IMR-90 (cell line): ENCODE measurements around the gene HJURP. TPM values are rescaled to one million over a fixed set of nuclear protein-coding genes. Genes with fewer than 3 reads are reported as not detected.

ENCODE experiments used
- ATAC-seq: fragments of 200-7000 bp; cut with Tn5 transposase; 2 replicates; pipeline ENCODE4 v1.9.1; 2020; ENCODE audit warnings: low read depth, mild to moderate bottlenecking, moderate library complexity
- BruUV-seq: library from RNA; stranded (reverse); fragments of 400-500 nt; replicated peaks from 2 replicates; lab custom pipeline; 2021; lab: Mats Ljungman, UMichigan
- CTCF ChIA-PET: fragments of 300-600 bp; formaldehyde crosslinking; extraction: SDS; loops from one replicate; lab custom pipeline; 2021; ENCODE audit warnings: antibody characterized with exemption; lab: Yijun Ruan, JAX
- POLR2A ChIA-PET: fragments of 300-600 bp; sonication (Branson Sonifier 250); formaldehyde crosslinking; loops from one replicate; lab custom pipeline; 2022; ENCODE audit warnings: antibody characterized with exemption; ENCODE audit not compliant: unreplicated experiment; lab: Charles Lee
- DNase-seq: peaks from one replicate; pipeline ENCODE4 v3.0.0; 2013
- H2AFZ ChIP-seq: replicated peaks from 2 replicates; pipeline ENCODE3; 2013; ENCODE audit warnings: low read length, mild to moderate bottlenecking; ENCODE audit not compliant: poor library complexity
- H2AK5ac ChIP-seq: 2 replicates; pipeline ENCODE4 v1.6.1; 2013; ENCODE audit warnings: low read depth, low read length, inconsistent platforms
- H2AK9ac ChIP-seq: replicated peaks from 2 replicates; pipeline ENCODE3; 2013; ENCODE audit warnings: mild to moderate bottlenecking, low read depth, low read length, moderate library complexity; ENCODE audit not compliant: poor library complexity
- H2BK120ac ChIP-seq: 2 replicates; pipeline ENCODE4 v1.6.1; 2013; ENCODE audit warnings: low read depth, low read length, inconsistent platforms
- H2BK15ac ChIP-seq: 3 replicates; pipeline ENCODE4 v1.6.1; 2013; ENCODE audit warnings: low read depth, low read length, inconsistent platforms
- H2BK20ac ChIP-seq: 2 replicates; pipeline ENCODE4 v1.6.1; 2013; ENCODE audit warnings: low read depth, mild to moderate bottlenecking, inconsistent platforms, low read length, moderate library complexity
- H2BK5ac ChIP-seq: 2 replicates; pipeline ENCODE4 v1.6.1; 2013; ENCODE audit warnings: mild to moderate bottlenecking, low read depth, low read length, inconsistent platforms; ENCODE audit not compliant: poor library complexity, severe bottlenecking
- H3K14ac ChIP-seq: replicated peaks from 2 replicates; pipeline ENCODE4 v1.6.1; 2013; ENCODE audit warnings: low read depth, low read length, inconsistent platforms
- H3K18ac ChIP-seq: 2 replicates; pipeline ENCODE4 v1.6.1; 2013; ENCODE audit warnings: low read depth, low read length, control low read depth
- H3K23ac ChIP-seq: 2 replicates; pipeline ENCODE4 v1.6.1; 2013; ENCODE audit warnings: low read depth, low read length, inconsistent platforms
- H3K27ac ChIP-seq: 2 replicates; pipeline ENCODE4 v1.5.1; 2013; ENCODE audit warnings: mild to moderate bottlenecking, control low read depth, low read length; ENCODE audit not compliant: insufficient read depth
- H3K27me3 ChIP-seq: 2 replicates; pipeline ENCODE4 v1.6.1; 2013; ENCODE audit warnings: low read length; ENCODE audit not compliant: control insufficient read depth, insufficient read depth
- H3K36me3 ChIP-seq: 2 replicates; pipeline ENCODE4 v1.6.1; 2013; ENCODE audit warnings: low read length, mixed read lengths; ENCODE audit not compliant: control insufficient read depth, insufficient read depth
- H3K4ac ChIP-seq: 2 replicates; pipeline ENCODE4 v1.6.1; 2013; ENCODE audit warnings: low read depth, low read length, inconsistent platforms
- H3K4me1 ChIP-seq: 2 replicates; pipeline ENCODE4 v1.6.1; 2013; ENCODE audit warnings: low read length, mixed read lengths; ENCODE audit not compliant: control insufficient read depth, insufficient read depth
- H3K4me2 ChIP-seq: 2 replicates; pipeline ENCODE4 v1.6.1; 2013; ENCODE audit warnings: low read depth, mild to moderate bottlenecking, control low read depth, low read length, moderate library complexity
- H3K4me3 ChIP-seq: 2 replicates; pipeline ENCODE4 v1.5.1; 2013; ENCODE audit warnings: low read depth, mild to moderate bottlenecking, control low read depth, low read length, moderate library complexity; ENCODE audit not compliant: insufficient read depth
- H3K56ac ChIP-seq: 2 replicates; pipeline ENCODE4 v1.6.1; 2013; ENCODE audit warnings: low read length, inconsistent platforms; ENCODE audit not compliant: insufficient read depth; ENCODE audit errors: extremely low read depth
- H3K79me1 ChIP-seq, 2 experiments: 2 replicates each; pipeline ENCODE4 v1.6.1; 2013; ENCODE audit warnings: low read length in 2 of 2, inconsistent platforms in 1 of 2, low read depth in 1 of 2
- H3K9ac ChIP-seq: 2 replicates; pipeline ENCODE4 v1.6.1; 2013; ENCODE audit warnings: low read depth, low read length, control low read depth
- H3K9me1 ChIP-seq: 2 replicates; pipeline ENCODE4 v1.6.1; 2013; ENCODE audit warnings: low read length, inconsistent platforms; ENCODE audit not compliant: insufficient read depth
- H3K9me3 ChIP-seq: 2 replicates; pipeline ENCODE4 v1.6.1; 2013; ENCODE audit warnings: low read length; ENCODE audit not compliant: control insufficient read depth, insufficient read depth
- H4K20me1 ChIP-seq: 2 replicates; pipeline ENCODE4 v1.6.1; 2013; ENCODE audit warnings: low read length, inconsistent platforms; ENCODE audit not compliant: insufficient read depth
- H4K5ac ChIP-seq: 2 replicates; pipeline ENCODE4 v1.6.1; 2013; ENCODE audit warnings: mild to moderate bottlenecking, low read depth, low read length, control low read depth
- H4K8ac ChIP-seq, 2 experiments: 2 replicates each; pipeline ENCODE4 v1.6.1; 2013; ENCODE audit warnings: low read depth in 2 of 2, low read length in 2 of 2, control low read depth in 1 of 2, inconsistent platforms in 1 of 2
- H4K91ac ChIP-seq: 2 replicates; pipeline ENCODE4 v1.6.1; 2013; ENCODE audit warnings: low read depth, low read length, inconsistent platforms; ENCODE audit not compliant: insufficient read depth
- CEBPB ChIP-seq: IDR thresholded peaks from 2 replicates; pipeline ENCODE4 v1.6.1; 2012; ENCODE audit warnings: low read depth, low read length, improper control_type of control experiment
- MAZ ChIP-seq: IDR thresholded peaks from 2 replicates; pipeline ENCODE4 v1.6.1; 2012; ENCODE audit warnings: low read depth, mild to moderate bottlenecking, low read length, improper control_type of control experiment, moderate library complexity, borderline replicate concordance
- POLR2A ChIP-seq: IDR thresholded peaks from 2 replicates; pipeline ENCODE4 v1.6.1; 2012; ENCODE audit warnings: mild to moderate bottlenecking, low read depth, low read length
- RFX5 ChIP-seq: IDR thresholded peaks from 2 replicates; pipeline ENCODE4 v1.8.0; 2012; ENCODE audit warnings: low read depth, mild to moderate bottlenecking, low read length, moderate library complexity
- WGBS, 2 experiments: methylation state at CpG; one replicate each; pipeline versions ENCODE4 v1.1.5 to v1.1.7; 2013; ENCODE audit warnings: missing lambda C conversion rate in 2 of 2; ENCODE audit not compliant: insufficient read length in 1 of 2; ENCODE audit errors: extremely low coverage in 2 of 2; 5-methylcytosine and 5-hydroxymethylcytosine counted together
- dilution Hi-C: fragments of 300-500 bp; cut with HindIII; formaldehyde crosslinking; loops from one replicate; pipeline ENCODE4 v1.14.3; 2018; ENCODE audit warnings: low sequenced_read_pairs; ENCODE audit not compliant: unreplicated experiment
- in situ Hi-C: fragments of 300-500 bp; cut with MboI; formaldehyde crosslinking; loops from 3 replicates; pipeline ENCODE4 v1.14.3; 2019; ENCODE audit warnings: low sequenced_read_pairs, inconsistent platforms, mixed read lengths
- intact Hi-C: fragments of 100-400 bp; cut with micrococcal nuclease; formaldehyde crosslinking; loops from 2 replicates; pipeline ENCODE4 v1.10.0; 2022
- polyA plus RNA-seq, 3 experiments: library from polyadenylated mRNA; depleted of rRNA; stranded (reverse); fragments of >200 nt; gene quantifications; 2 replicates each; pipeline ENCODE4 v1.2.3, GENCODE V29; 2012; ENCODE audit warnings: low replicate concordance in 1 of 3
- total RNA-seq: library from RNA; depleted of rRNA; stranded (reverse); fragments of >200 nt; gene quantifications from 2 replicates; pipeline ENCODE4 v1.2.3, GENCODE V29; 2012

HJURP gene
- total and polyA plus RNA-seq, 2 of the 4 experiments (the other 2 are of a cell fraction), result 22.6 to 26.5 TPM

- H4K5ac ChIP-seq, result peak overlapping the region; percentile 7
- peaks cover 2% of the 10 kb centered on the region; the same call in 1 of the 2 replicates for H3K36me3 ChIP-seq
- H3K4me2 ChIP-seq, result peak overlapping the region; percentile 90; the same call in 1 of the 2 replicates
- no peak for TF ChIP-seq POLR2A
- no peak for TF ChIP-seq MAZ
- no peak for TF ChIP-seq RFX5
- no peak for TF ChIP-seq CEBPB
- WGBS, 2 experiments, result no CpG with 5 or more reads among the region's 5 CpGs
- ChIA-PET POLR2A (no interaction called here), CTCF (no interaction called here)
- dilution Hi-C loops, result no loop called here
- intact Hi-C loops, result loop anchor here (10.0 kb wide), 2 partner anchors 291 to 689 kb away; partner anchors contain the start of gene USP40
- no peak for DNase-seq
- H3K14ac ChIP-seq, result 0 out of 2 replicates have a peak overlapping the region, but pooled peaks have one; percentile 4
- no peak overlapping the region; the same call in 1 of the 2 replicates for H2AK5ac ChIP-seq
- H3K27me3 ChIP-seq, result no peaks in the 10 kb centered on the region
- H3K27ac ChIP-seq, result no peak overlapping the region
- no TSS peak for BruUV-seq
- H3K56ac ChIP-seq, result no peak overlapping the region; the same call in 1 of the 2 replicates
- no peak overlapping the region for H3K18ac ChIP-seq
- H3K9me3 ChIP-seq, result no peaks in the 10 kb centered on the region
- peaks cover 7 to 21% of the 10 kb centered on the region in 2 experiments; a peak in 3 of 4 replicates for H3K79me1 ChIP-seq
- H4K91ac ChIP-seq, result peak overlapping the region; percentile 53; the same call in 1 of the 2 replicates
- ATAC-seq, result no peak
- H3K4me1 ChIP-seq, result peaks cover 13% of the 10 kb centered on the region
- H3K9me1 ChIP-seq, result peaks cover 10% of the 10 kb centered on the region; the same call in 1 of the 2 replicates
- H4K8ac ChIP-seq, result peak overlapping the region; percentile 37 to 72; a peak in 3 of 4 replicates
- peak overlapping the region; percentile 80 for H2AK9ac ChIP-seq
- H3K9ac ChIP-seq, result no peak overlapping the region
- peak overlapping the region; percentile 85 for H2BK5ac ChIP-seq
- H2BK20ac ChIP-seq, result peak overlapping the region; percentile 53; the same call in 1 of the 2 replicates
- H4K20me1 ChIP-seq, result no peaks in the 10 kb centered on the region; the same call in 1 of the 2 replicates
- H2BK120ac ChIP-seq, result peak overlapping the region; percentile 1
- H3K4me3 ChIP-seq, result no peak overlapping the region
- peak overlapping the region; percentile 68 for H2AFZ ChIP-seq
- peak overlapping the region; percentile 67 for H3K4ac ChIP-seq
- in situ Hi-C loops, result no loop called here
- H2BK15ac ChIP-seq, result no peak overlapping the region
- 0 out of 2 replicates have a peak overlapping the region, but pooled peaks have one; percentile 12 for H3K23ac ChIP-seq
Measured at GRCh38 chr2:233855345-233855744, 1.0 kb upstream of the HJURP start.
